Measurements from ENCODE around the gene ANXA2R. TPM values are rescaled to one million over a fixed set of nuclear protein-coding genes. Genes with fewer than 3 reads are reported as not detected.
A peak's percentile ranks its signal among the peaks of the same experiment; 100 is the strongest.

ANXA2R gene
- total RNA-seq, 2 donors from 2014 or later: 0.63 TPM; not detected in 1

DNA sequence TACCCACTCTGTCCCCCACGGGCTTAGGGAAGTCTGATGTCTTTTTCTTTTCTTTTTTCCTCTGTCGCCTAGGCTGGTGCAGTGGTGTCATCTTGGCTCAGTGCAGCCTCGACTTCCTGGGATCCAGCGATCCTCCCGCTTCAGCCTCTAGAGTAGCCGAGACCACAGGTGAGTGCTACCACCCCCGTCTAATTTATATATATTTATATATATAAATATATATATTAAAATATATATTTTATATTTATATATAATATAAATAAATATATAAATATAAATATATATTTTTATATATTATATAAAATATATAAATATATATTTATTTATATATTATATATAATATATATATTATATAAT, 3.3 kb upstream of the ANXA2R start:
- H3K27me3 ChIP-seq: no peaks in the 10 kb centered on the region
- H3K9me3 ChIP-seq: no peaks in the 10 kb centered on the region
- no peaks in the 10 kb centered on the region for H3K36me3 ChIP-seq
- H3K4me1 ChIP-seq: peaks cover 0 to 17% of the 10 kb centered on the region in 2 donors
- peak overlapping the region; percentile 49 to 58 for H3K4me3 ChIP-seq
- no peak for DNase-seq (ENCODE audit: low spot score)
- peak overlapping the region; percentile 89 to 91 for H3K27ac ChIP-seq
- TF ChIP-seq, protein P1, sequence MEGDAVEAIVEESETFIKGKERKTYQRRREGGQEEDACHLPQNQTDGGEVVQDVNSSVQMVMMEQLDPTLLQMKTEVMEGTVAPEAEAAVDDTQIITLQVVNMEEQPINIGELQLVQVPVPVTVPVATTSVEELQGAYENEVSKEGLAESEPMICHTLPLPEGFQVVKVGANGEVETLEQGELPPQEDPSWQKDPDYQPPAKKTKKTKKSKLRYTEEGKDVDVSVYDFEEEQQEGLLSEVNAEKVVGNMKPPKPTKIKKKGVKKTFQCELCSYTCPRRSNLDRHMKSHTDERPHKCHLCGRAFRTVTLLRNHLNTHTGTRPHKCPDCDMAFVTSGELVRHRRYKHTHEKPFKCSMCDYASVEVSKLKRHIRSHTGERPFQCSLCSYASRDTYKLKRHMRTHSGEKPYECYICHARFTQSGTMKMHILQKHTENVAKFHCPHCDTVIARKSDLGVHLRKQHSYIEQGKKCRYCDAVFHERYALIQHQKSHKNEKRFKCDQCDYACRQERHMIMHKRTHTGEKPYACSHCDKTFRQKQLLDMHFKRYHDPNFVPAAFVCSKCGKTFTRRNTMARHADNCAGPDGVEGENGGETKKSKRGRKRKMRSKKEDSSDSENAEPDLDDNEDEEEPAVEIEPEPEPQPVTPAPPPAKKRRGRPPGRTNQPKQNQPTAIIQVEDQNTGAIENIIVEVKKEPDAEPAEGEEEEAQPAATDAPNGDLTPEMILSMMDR (IDR thresholded peaks at IDR 0.05): no peak

DNA sequence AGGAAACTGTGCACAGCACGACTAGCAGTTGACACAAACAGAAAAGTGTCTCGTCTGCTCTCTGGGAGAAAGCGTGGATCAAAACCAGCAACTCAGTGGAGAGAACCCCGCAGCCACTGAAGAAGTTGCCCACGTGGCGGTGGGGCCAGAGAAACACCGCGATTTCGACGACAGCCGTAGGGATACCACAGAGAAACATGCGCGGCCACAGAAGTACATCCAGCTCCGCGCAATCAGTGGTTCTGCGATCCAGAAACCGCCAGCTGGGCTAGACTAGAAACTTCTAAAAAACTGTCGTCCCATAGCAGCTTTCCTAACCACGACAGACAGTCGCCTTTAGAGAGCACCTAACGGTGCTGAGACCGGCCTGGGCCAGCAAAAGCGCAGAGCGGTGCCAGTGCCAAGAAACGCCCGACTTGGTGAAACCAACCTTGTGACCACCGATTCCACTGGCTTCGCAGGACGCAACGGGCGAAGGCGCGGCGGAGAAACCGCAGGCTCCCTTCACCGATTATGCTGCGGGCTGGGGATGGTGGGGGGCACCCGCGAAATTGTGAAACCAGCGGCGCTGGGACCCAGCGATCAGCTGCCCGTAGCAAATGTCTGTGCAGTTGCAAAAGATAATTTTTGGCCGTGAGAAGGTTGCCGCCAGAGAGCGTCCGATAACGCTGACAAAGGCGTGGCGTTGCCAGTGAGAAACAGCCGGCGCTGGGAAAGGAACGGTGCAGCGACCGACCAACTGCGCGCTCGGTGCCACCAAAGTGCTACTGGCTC, 2.7 kb upstream of the ANXA2R start:
- TF ChIP-seq, protein P1 (IDR thresholded peaks at IDR 0.05): peak in 1 of 2 donors; percentile 39
- H3K27ac ChIP-seq: peak overlapping the region; percentile 89 to 91
- peak overlapping the region; percentile 49 to 58 for H3K4me3 ChIP-seq
- DNase-seq (ENCODE audit: low spot score): peak; percentile 76
- H3K27me3 ChIP-seq: no peaks in the 10 kb centered on the region
- H3K4me1 ChIP-seq: peaks cover 0 to 17% of the 10 kb centered on the region in 2 donors
- H3K9me3 ChIP-seq: no peaks in the 10 kb centered on the region
- H3K36me3 ChIP-seq: no peaks in the 10 kb centered on the region

DNA sequence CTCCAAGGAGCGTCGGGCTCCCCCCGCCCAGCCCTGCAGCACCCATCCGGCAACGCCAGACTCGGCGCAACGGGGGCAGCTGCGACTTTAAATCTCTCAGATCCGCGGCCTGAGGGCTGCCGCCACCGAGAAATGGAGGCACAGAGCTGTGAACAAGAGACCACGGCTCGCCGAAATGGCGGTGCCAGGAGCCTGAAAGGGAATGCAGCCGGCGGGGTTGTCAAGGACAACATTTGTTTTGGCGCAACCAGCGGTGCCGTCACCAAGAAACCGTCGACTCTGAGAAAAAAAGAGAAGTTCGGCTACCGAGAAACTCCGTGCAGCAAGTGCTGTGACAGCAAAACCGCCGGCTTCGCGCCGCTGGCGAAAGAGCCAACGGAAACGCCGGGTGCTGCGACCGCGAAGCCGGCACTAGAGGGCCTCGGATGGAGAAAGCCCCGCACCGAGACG, 2.1 kb upstream of the ANXA2R start:
- TF ChIP-seq, protein P1 (IDR thresholded peaks at IDR 0.05): no peak
- peaks cover 0 to 17% of the 10 kb centered on the region in 2 donors for H3K4me1 ChIP-seq
- peak; percentile 87 for DNase-seq (ENCODE audit: low spot score)

DNA sequence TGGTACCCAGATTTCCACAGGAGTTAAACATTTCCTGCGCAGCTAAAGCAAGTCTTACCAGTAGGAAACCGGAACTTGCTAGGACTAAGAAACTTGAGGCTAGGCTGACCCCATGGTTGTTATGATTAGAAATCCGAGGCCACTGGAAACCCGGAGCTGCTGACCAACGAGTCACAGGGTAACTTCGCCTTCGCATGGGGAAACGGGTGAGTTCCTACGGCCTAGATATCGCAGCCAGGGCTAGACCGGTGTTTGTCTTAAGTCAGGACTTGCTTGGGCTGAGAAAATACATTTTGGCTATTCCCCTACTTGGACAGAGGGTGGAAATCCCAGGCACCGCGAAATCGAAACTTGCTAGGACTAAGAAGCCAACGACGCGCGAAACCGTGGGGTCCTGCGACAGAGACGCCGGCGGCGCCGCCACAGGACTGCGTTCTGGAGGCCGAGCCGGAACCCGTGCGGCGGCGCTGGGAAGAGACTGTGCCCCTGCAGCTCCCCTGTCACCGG, 1.6 kb upstream of the ANXA2R start:
- Histone ChIP-seq H3K36me3 (no peaks in the 10 kb centered on the region), H3K27ac (peak overlapping the region; percentile 89 to 91), H3K4me1 (peaks cover 0 to 17% of the 10 kb centered on the region in 2 donors), H3K9me3 (no peaks in the 10 kb centered on the region), H3K27me3 (no peaks in the 10 kb centered on the region), H3K4me3 (peak overlapping the region; percentile 49 to 58)
- peak; percentile 68 for DNase-seq (ENCODE audit: low spot score)
- TF ChIP-seq, protein P1 (IDR thresholded peaks at IDR 0.05): no peak

More for the DNA sequence above, 2.1 kb upstream of the ANXA2R start:
- H3K27me3 ChIP-seq: no peaks in the 10 kb centered on the region
- H3K27ac ChIP-seq: peak overlapping the region; percentile 89 to 91
- H3K4me3 ChIP-seq: peak overlapping the region; percentile 49 to 58
- no peaks in the 10 kb centered on the region for H3K9me3 ChIP-seq
- H3K36me3 ChIP-seq: no peaks in the 10 kb centered on the region

DNA sequence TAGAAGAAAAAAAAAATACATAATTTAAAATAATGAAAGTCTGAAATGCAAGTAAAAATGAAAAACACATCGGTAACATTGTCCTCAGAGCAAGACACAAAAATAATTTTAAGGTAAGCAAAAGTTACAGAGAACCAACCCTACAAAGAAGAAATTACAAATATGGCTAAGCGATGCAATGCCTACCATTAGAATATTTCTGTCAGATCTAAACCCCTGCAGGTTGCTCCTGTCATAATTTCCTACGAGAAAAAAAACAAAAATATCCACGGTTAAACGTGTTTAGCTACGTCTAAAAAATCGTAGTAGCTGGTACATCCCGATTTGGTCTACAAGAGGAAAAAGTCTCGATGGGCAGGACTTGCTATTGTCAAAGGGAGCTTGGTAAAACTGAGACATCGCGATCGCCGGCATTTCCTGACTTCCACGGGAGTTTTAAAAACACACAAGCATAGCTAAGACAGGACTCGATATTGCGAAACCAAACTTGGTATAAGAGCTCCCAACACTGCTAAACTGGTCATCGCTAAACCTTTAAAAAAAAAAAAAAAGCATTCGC, 1.1 kb upstream of the ANXA2R start:
- Histone ChIP-seq H3K4me1 (peaks cover 0 to 17% of the 10 kb centered on the region in 2 donors), H3K27me3 (no peaks in the 10 kb centered on the region), H3K9me3 (no peaks in the 10 kb centered on the region), H3K36me3 (no peaks in the 10 kb centered on the region), H3K27ac (peak overlapping the region; percentile 89 to 91), H3K4me3 (peak overlapping the region; percentile 49 to 58)
- peak; percentile 75 for DNase-seq (ENCODE audit: low spot score)
- TF ChIP-seq, protein P1 (IDR thresholded peaks at IDR 0.05): no peak
